H54 (cell line): Measurements from ENCODE around the gene ATP4B.

Source experiments
- DNase-seq: peaks from one replicate; pipeline ENCODE4 v3.0.0; 2011; ENCODE audit warnings: low spot score, mixed read lengths; ENCODE audit not compliant: insufficient read length
- FAIRE-seq: peaks from 3 replicates; lab custom pipeline; 2011; peaks lifted over from hg19 to GRCh38; lab: Jason Lieb, UNC
- POLR2A ChIP-seq: IDR thresholded peaks from 2 replicates; pipeline ENCODE4 v1.6.1; 2011; ENCODE audit warnings: low read depth, mild to moderate bottlenecking, low read length

The ATP4B gene

DNA sequence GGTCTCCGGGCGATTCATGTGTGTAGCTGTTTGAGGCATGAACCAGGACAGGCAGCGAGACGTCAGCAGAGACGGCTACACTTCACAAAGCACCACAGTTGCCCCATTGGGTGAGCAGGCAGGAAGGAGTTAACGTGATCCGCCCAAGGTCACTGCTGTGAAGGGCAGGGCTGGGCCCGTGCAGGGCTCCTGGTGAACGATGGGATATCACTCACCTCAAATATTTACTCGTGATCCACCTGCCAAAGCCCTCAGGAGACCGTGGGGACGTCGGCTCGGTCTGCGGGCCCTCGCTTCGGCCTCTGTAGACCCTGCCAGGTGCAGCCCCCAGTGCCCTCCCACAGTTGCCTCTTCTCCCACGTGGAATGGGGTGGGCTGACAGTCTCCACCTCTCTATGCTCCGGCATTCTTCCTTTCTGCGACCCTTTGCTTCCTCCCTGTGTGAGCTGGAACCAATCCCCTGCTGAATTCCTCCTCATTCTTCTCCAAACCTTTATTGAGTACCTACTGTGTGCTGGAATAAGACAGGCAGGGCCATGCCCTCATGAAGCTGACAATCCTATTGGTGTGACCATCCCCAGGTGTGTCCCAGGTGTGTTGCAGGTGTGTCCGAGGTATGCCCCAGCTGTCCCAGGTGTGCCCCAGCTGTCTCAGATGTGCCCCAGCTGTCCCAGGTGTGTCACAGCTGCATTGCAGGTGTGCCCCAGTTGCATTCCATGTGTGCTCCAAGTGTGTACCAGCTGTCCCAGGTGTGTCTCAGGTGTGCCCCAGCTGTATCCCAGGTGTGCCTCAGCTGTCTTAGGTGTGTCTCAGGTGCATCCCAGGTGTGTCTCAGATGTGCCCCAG lies 7.0 kb upstream of the ATP4B start:
- DNase-seq (no peak), FAIRE-seq (no peak)
- TF ChIP-seq POLR2A = no peak

DNA sequence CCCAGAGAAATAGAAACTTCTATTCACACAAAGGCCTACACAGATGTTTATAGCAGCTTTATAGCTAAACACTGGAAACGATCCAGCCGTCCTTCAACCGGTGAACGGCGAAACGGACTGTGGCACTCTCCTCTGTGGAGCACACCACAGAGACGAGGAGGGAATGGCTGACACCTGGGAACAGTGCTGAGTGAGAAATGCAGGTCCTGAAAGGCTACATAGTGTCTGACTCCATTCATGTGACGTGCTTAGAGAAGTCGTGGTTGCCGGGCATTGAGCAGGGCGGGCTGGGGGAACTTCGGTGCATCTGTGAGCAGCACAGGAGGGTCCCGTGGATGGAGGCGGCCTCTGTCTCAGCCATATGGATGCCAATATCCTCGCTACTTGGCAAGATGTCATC lies 5.9 kb upstream of the ATP4B start:
- DNase-seq = no peak
- FAIRE-seq = no peak
- no peak for TF ChIP-seq POLR2A

DNA sequence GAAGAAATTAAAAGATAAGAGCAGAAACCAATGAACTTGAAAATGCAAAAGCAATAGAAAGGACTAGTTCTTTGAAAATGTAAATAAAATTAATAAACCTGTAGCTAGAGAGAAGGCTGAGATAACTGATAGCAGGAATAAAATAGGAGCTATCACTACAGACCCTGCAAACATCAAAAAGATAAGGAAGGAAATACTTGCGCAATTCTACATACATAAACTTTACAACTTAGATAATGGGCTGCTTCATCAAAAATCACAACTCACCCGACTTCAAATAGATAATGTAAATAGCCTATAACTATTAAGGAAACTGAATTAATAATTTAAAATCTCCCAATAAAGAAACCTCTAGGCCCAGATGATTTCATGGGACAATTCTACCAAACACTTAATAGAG lies 3.5 kb upstream of the ATP4B start:
- FAIRE-seq (no peak), DNase-seq (no peak)
- TF ChIP-seq POLR2A = no peak

DNA sequence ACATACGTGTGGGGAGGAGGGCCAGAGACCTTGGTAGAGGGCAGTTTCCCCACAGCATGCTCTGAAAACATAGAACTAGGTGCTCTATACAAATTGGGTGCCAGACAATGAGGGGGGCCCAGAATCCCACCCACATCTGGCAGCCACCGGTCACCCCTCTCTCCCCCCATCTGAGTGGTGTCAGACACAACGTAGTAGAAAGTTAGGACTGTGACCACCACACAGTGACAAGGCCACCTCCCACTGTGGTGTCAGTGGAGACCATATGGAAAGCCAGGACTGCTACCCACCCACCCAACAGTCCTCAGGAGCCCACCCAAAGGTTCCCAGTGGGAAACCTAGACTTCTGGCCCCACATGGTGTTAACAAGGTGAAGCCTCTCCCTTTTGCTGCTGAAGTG lies 2.1 kb upstream of the ATP4B start:
- no peak for TF ChIP-seq POLR2A
- FAIRE-seq = no peak

DNA sequence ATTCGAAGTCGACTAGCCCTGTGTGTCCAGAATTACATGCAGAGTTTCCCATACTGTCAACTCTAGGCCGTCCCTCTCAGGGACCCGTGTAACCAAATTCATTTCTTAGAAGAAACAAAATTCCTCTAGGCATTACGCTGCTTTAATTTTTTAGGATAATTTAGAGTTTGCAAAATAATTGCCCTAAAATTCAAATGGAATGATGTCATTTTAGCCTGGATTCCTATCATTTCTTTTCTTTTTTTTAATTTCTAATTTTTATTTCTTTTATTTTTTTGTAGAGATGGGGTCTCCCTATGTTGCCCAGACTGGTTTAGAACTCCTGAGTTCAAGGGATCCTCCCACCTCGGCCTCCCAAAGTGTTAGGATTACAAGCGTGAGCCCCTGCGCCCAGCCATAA lies 1.3 kb upstream of the ATP4B start:
- TF ChIP-seq POLR2A = no peak
- DNase-seq (no peak), FAIRE-seq (no peak)

More for the DNA sequence above, 2.1 kb upstream of the ATP4B start:
- DNase-seq = no peak

DNA sequence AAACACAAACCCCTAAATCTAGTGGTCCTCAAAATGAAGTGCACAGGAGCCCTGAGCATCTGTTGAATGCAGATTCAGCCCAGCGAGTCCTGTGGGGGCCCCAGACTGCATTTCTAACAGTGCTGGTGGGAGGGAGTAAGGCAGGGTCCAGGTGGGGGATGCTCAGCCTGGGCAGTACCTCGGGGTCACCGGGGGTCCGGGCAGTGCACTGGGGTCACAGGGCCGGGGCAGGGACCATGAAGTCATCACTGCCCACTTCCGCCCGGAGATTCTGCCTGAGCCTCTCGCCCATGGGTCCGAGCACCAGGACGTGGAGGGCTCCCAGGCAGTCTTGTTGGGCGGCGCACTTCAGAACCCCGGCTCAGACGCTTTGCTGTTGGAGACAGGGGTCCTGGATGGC lies 838 bp upstream of the ATP4B start:
- DNase-seq = no peak
- no peak for FAIRE-seq
- no peak for TF ChIP-seq POLR2A

DNA sequence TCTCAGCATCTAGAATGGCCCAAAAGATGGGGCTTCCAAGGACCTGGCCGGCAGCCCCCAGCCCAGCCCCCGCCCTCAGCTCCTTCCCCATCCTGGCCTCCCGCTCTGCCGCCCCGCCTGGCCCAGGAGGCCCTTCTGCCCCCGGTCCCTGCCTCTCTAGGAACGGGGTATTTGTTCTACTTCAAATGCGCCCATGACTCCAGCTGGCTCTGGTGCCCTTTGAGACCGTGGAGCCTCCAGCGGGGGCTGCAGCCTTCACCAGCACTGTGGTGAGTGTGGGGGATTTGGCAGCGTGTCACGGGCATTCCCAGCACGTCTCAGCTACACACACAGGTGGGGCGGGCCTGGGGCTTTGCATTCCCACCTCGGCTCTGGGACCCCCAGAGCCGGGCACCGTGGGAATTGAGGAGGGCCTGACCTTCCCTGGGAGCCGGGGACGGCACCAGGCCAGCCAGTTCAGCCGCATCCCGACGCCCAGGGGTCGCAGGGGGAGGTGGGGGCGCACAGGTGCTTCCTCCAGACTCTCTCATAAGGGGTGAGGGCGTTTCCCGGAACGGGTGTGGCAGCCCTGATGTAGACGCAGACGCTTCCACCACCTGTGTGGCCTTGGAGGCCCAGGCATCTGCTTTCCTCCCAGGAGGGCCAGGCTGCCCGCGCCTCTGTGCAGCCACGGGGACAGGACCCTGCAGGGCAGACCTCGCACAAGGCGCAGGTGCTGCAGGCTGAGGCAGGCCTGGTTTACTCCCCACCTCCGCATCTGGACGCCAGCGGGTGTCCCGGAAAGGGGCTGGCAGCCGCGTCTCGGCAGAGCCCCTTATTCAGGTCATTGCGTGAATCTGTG lies 947 bp downstream of the ATP4B start:
- no peak for TF ChIP-seq POLR2A
- DNase-seq (no peak), FAIRE-seq (no peak)

DNA sequence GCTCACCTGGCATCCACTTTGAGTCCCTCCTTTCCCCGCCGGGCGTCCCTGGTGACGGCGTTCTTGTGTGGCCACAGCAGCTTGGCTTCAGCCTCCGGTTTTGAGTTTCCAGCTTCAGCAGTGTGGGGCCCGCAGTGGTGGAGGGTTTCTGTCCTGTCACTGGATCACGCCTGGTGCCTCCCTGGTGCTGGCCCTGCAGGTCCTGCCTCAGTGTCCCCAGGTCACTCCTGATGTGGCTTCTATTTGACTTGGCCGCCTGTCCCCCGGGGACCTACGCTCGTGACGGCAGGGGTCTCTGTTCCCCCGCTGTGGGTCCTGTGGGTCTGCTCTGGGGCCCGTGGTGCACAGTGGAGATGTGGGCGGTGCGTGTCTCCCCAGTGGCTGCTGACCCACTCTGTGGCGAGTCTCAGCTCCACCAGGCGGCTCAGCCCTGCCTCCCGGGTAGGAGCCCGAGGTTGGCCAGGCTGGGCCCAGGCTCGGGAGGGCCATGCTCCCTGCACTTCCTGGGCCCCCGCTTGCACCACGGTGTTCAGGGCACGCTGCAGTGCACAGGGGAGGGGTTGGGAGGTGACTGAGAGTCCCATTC lies 1.9 kb downstream of the ATP4B start:
- FAIRE-seq (no peak), DNase-seq (no peak)
- no peak for TF ChIP-seq POLR2A

DNA sequence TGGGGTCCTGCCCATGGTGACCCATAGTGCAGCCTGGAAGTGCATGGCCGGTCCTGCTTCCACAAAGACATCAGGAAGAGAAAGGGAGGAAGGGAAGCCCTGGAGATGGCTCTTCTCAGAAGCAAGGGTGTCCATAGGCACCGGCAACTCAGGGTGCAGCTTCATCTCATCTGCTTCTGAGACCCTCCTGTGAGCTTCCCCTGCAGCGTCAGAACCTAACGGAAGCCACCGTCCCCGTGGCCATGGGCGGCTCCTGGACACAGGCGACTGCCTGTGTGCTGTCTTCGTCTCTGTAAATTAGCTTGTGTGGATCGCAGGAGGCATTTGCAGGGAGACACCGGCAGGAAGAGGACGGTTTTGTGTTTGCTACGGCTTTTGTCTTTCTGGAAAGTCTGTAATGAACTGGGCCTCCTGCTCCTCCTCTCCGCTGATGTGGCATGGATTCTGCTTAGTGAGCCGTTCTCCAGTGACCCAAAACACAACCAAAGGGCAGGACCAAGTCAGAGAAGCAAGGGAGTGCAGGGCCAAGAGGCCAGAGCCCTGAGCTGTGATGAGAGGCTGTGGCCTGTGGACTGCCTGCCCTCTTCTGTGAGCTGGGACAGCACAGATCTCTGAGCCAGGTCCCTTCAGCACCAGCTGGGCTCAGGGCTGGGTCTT lies 2.5 kb downstream of the ATP4B start:
- no peak for TF ChIP-seq POLR2A
- FAIRE-seq = no peak
- no peak for DNase-seq

DNA sequence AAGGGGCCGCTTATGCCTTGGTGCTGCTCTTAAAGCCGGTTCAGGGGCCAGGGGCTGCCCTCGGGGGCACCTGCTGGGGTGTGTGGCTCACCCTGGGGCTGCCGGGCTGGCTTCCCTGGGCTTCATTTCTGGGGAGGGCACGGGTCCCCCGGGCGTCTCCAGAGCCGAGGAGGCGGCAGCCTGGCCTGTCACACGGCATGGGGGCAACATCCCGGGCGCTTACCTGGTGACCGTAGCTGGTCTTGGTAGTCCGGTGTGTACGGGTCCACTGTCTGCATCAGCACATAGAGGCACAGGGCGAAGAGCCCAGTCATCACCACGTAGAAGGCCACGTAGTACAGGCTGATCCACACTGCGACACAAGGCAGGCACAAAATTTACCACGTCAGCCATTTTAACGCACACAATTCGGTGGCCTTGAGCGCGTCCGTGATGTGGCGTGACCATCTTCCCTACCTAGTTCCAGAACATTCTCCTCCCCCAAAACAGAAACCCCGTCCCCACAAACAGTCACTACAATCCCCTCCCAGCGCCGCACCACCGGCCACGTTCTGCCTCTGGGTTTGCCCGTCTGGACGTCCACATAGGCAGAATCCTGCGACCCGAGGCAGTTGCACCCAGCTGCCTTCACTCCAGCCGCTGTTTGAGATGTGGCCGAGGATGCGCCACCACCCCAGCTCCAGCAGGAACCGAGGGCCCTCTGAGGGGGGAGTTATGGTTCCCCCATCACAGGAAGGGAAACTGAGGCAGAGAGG lies 3.2 kb downstream of the ATP4B start:
- TF ChIP-seq POLR2A = no peak
- FAIRE-seq (no peak), DNase-seq (no peak)

DNA sequence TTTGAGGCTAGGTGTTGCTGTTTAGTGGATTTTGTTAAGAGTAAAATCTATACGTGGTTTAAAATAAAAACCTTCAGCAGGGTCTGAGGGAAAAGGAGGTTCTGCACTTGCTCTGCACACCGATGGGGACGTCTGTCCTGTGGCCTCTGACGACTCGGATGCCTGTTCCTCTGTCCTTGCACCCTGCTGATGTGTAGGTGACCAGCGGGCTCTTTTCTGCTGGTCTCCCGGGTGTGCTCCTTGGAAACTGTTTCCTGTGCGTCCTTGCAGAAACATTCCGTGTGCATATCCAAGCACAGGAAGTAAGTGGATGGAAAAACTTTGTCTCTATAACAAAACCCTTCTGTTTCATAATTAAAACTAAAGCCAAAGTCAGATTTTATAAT lies 3.8 kb downstream of the ATP4B start:
- no peak for FAIRE-seq
- TF ChIP-seq POLR2A = no peak
- DNase-seq = no peak

DNA sequence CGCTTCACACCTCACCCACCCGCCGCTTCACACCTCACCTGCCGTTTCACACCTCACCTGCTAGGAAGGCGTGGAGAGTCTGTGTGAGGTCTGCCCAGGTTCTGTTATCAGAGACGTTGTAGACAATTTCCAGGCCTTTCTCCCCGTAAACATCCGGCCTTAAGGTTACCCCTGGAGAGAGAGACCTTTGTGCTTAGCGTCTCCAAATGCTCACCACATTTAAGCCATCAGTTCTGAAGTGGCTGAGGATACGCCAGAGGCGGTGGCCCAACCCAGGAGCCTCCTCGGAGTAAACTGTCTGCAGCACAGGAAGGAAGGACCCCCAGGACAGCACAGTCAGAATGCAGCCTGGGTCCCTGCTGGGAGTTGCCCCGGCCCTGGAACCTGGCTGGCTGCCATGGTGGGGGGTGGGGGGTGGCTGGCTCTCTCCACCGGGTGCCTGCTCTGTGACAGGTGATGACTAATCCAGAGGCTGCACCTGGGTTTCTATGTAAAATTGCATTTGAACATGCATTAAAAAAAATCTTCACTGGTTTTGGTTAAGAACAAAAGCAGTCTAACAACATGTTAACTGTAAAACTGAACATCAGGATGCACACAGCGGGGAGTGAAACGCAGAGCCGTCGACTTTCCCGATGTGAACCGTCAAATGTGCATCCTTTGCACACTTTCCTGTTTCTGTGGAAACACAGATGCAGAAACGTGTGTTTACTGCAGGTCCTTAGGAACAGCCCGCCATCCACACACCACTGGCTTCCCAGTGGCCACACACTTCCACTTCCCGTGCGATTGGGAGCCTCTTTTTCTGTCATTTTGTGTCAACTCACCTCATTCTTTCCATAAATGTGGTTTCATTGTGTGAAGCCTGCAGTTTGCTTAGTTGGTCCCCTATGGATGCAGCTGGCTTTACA lies 4.5 kb downstream of the ATP4B start:
- FAIRE-seq (no peak), DNase-seq (no peak)
- no peak for TF ChIP-seq POLR2A
